Measurements from ENCODE around the gene PNMT. TPM values are rescaled to one million over a fixed set of nuclear protein-coding genes. Genes with fewer than 3 reads are reported as not detected.

Gene PNMT
- total and polyA plus RNA-seq, 2 of the 13 experiments (the other 11 are each of a cell fraction or from before 2014, with no cell fraction given): 0.25 TPM; not detected in 1

GRCh38 chr17:39671651-39672521 is 3.6 kb downstream of the PNMT start (continued):
- TF ChIP-seq BCL3 (CRISPR knock-in tag; IDR thresholded peaks at IDR 0.05) (peak; percentile 50; the same call in 1 of the 2 replicates), ZNF441 (CRISPR knock-in tag; IDR thresholded peaks at IDR 0.05; ENCODE audit: borderline replicate concordance) (no peak), RBM39 (IDR thresholded peaks at IDR 0.05; ENCODE audit: low read depth, low read length, poor library complexity, severe bottlenecking) (peak; percentile 40), MYC (CRISPR knock-in tag; IDR thresholded peaks at IDR 0.05; ENCODE audit: borderline replicate concordance) (peak; percentile 44; the same call in 1 of the 2 replicates), MXD3 (CRISPR knock-in tag; IDR thresholded peaks at IDR 0.05) (no peak), ZNF605 (CRISPR knock-in tag; IDR thresholded peaks at IDR 0.05) (no peak), NRL (CRISPR knock-in tag; IDR thresholded peaks at IDR 0.05; ENCODE audit: borderline replicate concordance) (no peak; the same call in none of the 2 replicates), ZBTB8A (CRISPR knock-in tag; IDR thresholded peaks at IDR 0.05; ENCODE audit: borderline replicate concordance, low read depth) (no peak), ZNF33A (CRISPR knock-in tag; IDR thresholded peaks at IDR 0.05; ENCODE audit: borderline replicate concordance) (no peak), MAFG (CRISPR knock-in tag; IDR thresholded peaks at IDR 0.05) (no peak), PRDM15 (CRISPR knock-in tag; IDR thresholded peaks at IDR 0.05) (no peak), ZNF230 (CRISPR knock-in tag; IDR thresholded peaks at IDR 0.05) (0 out of 2 replicates have a peak, but pooled peaks have one; percentile 81), ZNF256 (CRISPR knock-in tag; conservative IDR thresholded peaks at IDR 0.05) (no peak), E2F1 (CRISPR knock-in tag; IDR thresholded peaks at IDR 0.05) (no peak), MIER3 (CRISPR knock-in tag; IDR thresholded peaks at IDR 0.05; ENCODE audit: borderline replicate concordance) (no peak)
- TF ChIP-seq, protein P1, sequence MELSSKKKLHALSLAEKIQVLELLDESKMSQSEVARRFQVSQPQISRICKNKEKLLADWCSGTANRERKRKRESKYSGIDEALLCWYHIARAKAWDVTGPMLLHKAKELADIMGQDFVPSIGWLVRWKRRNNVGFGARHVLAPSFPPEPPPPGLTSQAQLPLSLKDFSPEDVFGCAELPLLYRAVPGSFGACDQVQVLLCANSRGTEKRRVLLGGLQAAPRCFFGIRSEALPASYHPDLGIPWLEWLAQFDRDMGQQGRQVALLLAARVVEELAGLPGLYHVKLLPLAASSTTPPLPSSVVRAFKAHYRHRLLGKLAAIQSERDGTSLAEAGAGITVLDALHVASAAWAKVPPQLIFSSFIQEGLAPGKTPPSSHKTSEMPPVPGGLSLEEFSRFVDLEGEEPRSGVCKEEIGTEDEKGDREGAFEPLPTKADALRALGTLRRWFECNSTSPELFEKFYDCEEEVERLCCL (CRISPR knock-in tag; IDR thresholded peaks at IDR 0.05; ENCODE audit: borderline replicate concordance): no peak
- TF ChIP-seq, protein P2, sequence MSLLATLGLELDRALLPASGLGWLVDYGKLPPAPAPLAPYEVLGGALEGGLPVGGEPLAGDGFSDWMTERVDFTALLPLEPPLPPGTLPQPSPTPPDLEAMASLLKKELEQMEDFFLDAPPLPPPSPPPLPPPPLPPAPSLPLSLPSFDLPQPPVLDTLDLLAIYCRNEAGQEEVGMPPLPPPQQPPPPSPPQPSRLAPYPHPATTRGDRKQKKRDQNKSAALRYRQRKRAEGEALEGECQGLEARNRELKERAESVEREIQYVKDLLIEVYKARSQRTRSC (CRISPR knock-in tag; IDR thresholded peaks at IDR 0.05; ENCODE audit: low read depth): no peak
- TF ChIP-seq, protein P3, sequence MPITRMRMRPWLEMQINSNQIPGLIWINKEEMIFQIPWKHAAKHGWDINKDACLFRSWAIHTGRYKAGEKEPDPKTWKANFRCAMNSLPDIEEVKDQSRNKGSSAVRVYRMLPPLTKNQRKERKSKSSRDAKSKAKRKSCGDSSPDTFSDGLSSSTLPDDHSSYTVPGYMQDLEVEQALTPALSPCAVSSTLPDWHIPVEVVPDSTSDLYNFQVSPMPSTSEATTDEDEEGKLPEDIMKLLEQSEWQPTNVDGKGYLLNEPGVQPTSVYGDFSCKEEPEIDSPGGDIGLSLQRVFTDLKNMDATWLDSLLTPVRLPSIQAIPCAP (CRISPR knock-in tag; IDR thresholded peaks at IDR 0.05; ENCODE audit: low read depth): no peak
